ENCODE measurements around the gene PRR20A. TPM values are rescaled to one million over a fixed set of nuclear protein-coding genes. Genes with fewer than 3 reads are reported as not detected.
"Not testable (repeated sequence)": the region's sequence is repeated elsewhere in the genome, so short reads cannot be mapped to it uniquely, and the experiment has no call there.

PRR20A gene
- total RNA-seq, result under 1 TPM in 1 of 2 donors, not detected in 1; 0.16 TPM
- not detected for polyA plus RNA-seq (ENCODE audit: insufficient read depth, low read depth, low replicate concordance)
- long read RNA-seq, donor 1, result 0 reads
- long read RNA-seq, donor 2, result 0 reads

DNA sequence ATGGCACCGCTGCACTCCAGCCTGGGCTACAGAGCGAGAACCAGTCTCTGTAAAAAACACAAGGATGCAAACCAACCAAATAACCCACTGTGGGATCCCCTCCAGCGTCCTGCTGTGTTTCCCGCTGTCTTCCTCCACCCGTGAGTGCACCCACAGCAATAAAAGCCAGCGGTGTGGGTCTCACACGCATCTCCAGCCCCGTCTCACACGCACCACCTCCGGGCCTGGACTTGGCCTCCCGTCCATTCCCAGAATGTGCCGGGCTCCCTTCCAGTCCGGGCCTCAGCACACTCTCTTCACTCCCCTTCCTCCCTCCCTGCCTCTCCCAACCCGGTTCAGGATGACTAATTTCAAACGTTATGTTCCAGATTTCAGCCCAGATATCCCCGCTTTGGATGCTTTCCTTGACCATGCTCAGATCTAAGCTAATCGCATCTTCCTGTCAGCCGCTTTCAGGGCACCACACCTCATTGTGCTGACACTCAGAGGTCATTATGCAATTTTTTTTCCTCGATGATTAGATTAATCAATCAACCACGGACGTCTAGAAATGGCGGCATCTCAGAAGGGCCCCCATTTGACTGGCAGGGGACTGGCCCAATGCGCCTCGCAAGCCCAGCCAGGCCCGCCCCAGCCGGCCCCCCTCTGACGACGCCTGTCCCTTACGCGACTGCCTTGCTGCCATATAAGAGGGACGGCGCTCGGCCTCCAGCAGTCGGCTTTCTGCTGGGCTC, at the start of gene PRR20A:
Gene PRR20A (plus strand): TSS at position 684 of the 734 bp plus-strand sequence. CDS start 387 bp downstream, outside the sequence.
- H3K27me3 ChIP-seq; intact Hi-C loops (cut with DNase I; ENCODE audit: low total_unique reads); H3K4me3 ChIP-seq; H3K36me3 ChIP-seq (ENCODE audit: low read depth, missing control alignments); DNase-seq; H3K4me1 ChIP-seq; H3K27ac ChIP-seq; H3K9me3 ChIP-seq: not testable (repeated sequence)
- WGBS, 2 donors, result 68 to 85% methylated on average over 7 to 12 of the region's 34 CpGs

DNA sequence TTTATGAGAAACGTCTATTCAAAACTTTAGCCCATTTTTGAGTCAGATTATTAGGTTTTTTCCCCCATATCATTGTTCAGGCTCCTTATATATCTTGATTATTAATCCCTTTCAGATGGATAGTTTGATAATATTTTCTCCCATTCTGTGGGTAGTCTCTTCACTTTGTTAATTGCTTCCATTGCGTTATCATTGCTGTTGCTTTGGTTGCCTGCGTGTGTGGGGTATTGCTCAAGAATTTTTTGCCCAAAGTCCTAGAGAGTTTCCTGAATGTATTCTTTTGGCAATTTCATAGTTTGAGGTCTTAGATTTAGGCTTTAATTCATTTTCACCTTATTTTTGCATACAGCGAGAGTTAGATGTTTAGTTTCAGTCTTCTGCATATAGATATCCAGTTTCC, 25.8 kb upstream of the PRR20A start:
- Histone ChIP-seq H3K9me3 (no peaks in the 10 kb centered on the region), H3K27me3 (no peaks in the 10 kb centered on the region)
- WGBS, 2 donors, result 90 to 96% methylated on average over 4 of the region's 4 CpGs

DNA sequence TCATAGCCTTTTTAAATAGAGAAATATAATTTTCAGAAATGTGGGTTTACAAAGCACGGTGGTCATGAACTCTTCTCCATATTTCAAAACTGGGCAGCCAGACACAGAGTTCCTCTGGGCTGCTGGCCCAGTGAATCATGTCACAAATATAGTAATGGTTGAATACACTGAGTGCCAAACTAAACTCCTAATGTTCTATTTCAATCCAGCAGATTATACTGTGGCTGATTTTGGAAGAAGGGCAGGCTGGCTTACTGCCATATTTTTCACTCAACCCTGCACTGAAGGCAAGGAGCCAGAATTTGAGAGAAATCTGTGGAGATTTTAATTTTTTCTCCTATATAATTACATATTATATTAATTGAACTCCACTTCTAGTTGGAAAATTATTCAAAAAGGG, 17.0 kb upstream of the PRR20A start:
- H3K27ac ChIP-seq, result no peak overlapping the region
- 20 to 37% methylated on average over 1 of the region's 1 CpG for WGBS, 2 donors
- H3K36me3 ChIP-seq (ENCODE audit: low read depth, missing control alignments), result no peaks in the 10 kb centered on the region
- TF ChIP-seq POLR2A (IDR thresholded peaks at IDR 0.05), result no peak
- TF ChIP-seq, protein P1, sequence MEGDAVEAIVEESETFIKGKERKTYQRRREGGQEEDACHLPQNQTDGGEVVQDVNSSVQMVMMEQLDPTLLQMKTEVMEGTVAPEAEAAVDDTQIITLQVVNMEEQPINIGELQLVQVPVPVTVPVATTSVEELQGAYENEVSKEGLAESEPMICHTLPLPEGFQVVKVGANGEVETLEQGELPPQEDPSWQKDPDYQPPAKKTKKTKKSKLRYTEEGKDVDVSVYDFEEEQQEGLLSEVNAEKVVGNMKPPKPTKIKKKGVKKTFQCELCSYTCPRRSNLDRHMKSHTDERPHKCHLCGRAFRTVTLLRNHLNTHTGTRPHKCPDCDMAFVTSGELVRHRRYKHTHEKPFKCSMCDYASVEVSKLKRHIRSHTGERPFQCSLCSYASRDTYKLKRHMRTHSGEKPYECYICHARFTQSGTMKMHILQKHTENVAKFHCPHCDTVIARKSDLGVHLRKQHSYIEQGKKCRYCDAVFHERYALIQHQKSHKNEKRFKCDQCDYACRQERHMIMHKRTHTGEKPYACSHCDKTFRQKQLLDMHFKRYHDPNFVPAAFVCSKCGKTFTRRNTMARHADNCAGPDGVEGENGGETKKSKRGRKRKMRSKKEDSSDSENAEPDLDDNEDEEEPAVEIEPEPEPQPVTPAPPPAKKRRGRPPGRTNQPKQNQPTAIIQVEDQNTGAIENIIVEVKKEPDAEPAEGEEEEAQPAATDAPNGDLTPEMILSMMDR (IDR thresholded peaks at IDR 0.05), result no peak
- no peaks in the 10 kb centered on the region for H3K4me1 ChIP-seq
- no peak for DNase-seq
- no peak overlapping the region for H3K4me3 ChIP-seq
- intact Hi-C loops (cut with DNase I; ENCODE audit: low total_unique reads), result no loop called here
- H3K27me3 ChIP-seq, result no peaks in the 10 kb centered on the region
- H3K9me3 ChIP-seq, result no peaks in the 10 kb centered on the region

More for the DNA sequence above, 25.8 kb upstream of the PRR20A start:
- H3K4me3 ChIP-seq, result no peak overlapping the region
- DNase-seq, result no peak
- intact Hi-C loops (cut with DNase I; ENCODE audit: low total_unique reads), result no loop called here
- no peaks in the 10 kb centered on the region for H3K4me1 ChIP-seq
- H3K36me3 ChIP-seq (ENCODE audit: low read depth, missing control alignments), result no peaks in the 10 kb centered on the region
- no peak overlapping the region for H3K27ac ChIP-seq
- TF ChIP-seq, protein P1 (IDR thresholded peaks at IDR 0.05), result no peak
- TF ChIP-seq POLR2A (IDR thresholded peaks at IDR 0.05), result no peak

DNA sequence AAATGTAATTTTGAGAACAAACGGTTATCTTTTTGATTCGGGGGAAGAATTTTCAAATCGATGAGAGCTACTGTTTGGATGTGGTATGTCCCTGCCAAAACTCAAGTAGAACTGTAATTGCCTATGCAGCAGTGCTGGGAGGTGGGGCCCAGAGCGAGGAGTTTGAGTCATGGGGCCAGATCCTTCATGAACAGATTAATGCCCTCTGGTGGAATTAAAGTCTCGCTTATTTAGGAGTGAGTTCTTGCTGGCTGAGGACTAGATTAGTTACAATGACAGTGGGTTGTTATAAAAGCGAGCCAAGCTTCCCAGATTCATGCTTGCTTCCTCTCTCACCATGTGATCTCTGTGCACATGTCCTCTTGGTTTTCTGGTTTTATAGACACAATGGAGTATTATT, 11.8 kb upstream of the PRR20A start:
- DNase-seq, result no peak
- 61 to 69% methylated on average over 6 of the region's 6 CpGs for WGBS, 2 donors
- Histone ChIP-seq H3K36me3 (ENCODE audit: low read depth, missing control alignments) (no peaks in the 10 kb centered on the region), H3K9me3 (no peaks in the 10 kb centered on the region), H3K4me3 (no peak overlapping the region), H3K4me1 (no peaks in the 10 kb centered on the region), H3K27me3 (no peaks in the 10 kb centered on the region), H3K27ac (no peak overlapping the region)
- TF ChIP-seq, protein P1 (IDR thresholded peaks at IDR 0.05), result no peak
- intact Hi-C loops (cut with DNase I; ENCODE audit: low total_unique reads), result no loop called here

DNA sequence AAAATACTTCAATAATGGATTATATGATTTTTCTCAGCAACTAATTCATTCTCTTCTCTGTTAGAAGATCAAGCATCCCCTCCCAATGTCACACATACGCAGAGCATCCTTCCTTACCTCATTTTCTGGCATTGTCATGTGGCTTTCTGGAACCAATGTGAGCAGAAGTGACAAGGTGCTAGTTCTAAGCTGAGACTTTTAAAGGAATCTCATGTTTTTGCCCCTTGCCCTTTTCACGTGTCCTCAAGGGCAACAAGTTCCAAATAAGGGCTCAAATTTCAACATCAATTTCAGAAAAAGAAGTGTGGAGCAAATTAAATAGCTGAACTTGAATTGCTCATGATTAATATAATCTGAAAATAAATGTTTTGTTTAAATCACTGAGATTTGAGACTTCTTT, 4.6 kb upstream of the PRR20A start:
- Histone ChIP-seq H3K27ac (no peak overlapping the region), H3K36me3 (ENCODE audit: low read depth, missing control alignments) (no peaks in the 10 kb centered on the region), H3K27me3 (no peaks in the 10 kb centered on the region), H3K4me1 (no peaks in the 10 kb centered on the region), H3K9me3 (no peaks in the 10 kb centered on the region), H3K4me3 (no peak overlapping the region)
- 67 to 81% methylated on average over 2 of the region's 2 CpGs for WGBS, 2 donors
- intact Hi-C loops (cut with DNase I; ENCODE audit: low total_unique reads), result no loop called here
- DNase-seq, result no peak
- no peak for TF ChIP-seq POLR2A (IDR thresholded peaks at IDR 0.05)
- TF ChIP-seq, protein P1 (IDR thresholded peaks at IDR 0.05), result no peak

All from testis (tissue), 5 donors.